ENCODE data around the gene MYO5C.
"Not testable (repeated sequence)": the region's sequence is repeated elsewhere in the genome, so short reads cannot be mapped to it uniquely, and the experiment has no call there.

The MYO5C gene

DNA sequence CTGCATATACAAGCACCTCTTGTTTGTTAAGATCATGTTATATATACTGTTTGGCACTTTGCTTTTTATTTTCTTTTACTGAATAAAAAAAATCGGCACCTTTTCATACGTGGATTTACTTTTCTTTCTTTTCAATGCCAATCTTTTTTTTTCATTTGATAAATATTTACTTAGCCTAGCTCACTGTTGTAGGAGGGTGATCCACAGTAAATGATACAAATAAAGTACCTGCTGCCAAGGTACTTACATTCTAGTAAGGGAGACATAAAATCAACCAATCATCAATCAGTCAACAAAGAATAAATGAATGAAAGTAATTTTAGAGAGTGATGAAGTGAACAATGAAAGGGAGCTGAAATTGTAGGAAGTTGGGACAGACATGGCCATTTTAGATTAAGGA, 122.7 kb downstream of the MYO5C start:
- no peak for TF ChIP-seq CTCF (IDR thresholded peaks at IDR 0.05; ENCODE audit: insufficient read depth, low read length, poor library complexity, severe bottlenecking)
- DNase-seq (ENCODE audit: extremely low read depth, insufficient read length): no peak
- Histone ChIP-seq H3K4me3 (replicated peaks; ENCODE audit: low read depth, low read length) (no peak overlapping the region), H3K27me3 (replicated peaks; ENCODE audit: control insufficient read depth, insufficient read depth, low read length) (no peaks in the 10 kb centered on the region), H3K36me3 (ENCODE audit: control insufficient read depth, insufficient read depth, low read length) (no peaks in the 10 kb centered on the region)

- H3K36me3 ChIP-seq (ENCODE audit: control insufficient read depth, insufficient read depth, low read length): no peaks in the 10 kb centered on the region
- DNase-seq (ENCODE audit: extremely low read depth, insufficient read length): no peak
Observed at GRCh38 chr15:52171807-52172206, 123.8 kb downstream of the MYO5C start.

GRCh38 chr15:52171386-52171785, 124.2 kb downstream of the MYO5C start:
- H3K4me3 ChIP-seq (replicated peaks; ENCODE audit: low read depth, low read length): no peak overlapping the region
- no peaks in the 10 kb centered on the region for H3K36me3 ChIP-seq (ENCODE audit: control insufficient read depth, insufficient read depth, low read length)
- no peaks in the 10 kb centered on the region for H3K27me3 ChIP-seq (replicated peaks; ENCODE audit: control insufficient read depth, insufficient read depth, low read length)
- TF ChIP-seq CTCF (IDR thresholded peaks at IDR 0.05; ENCODE audit: insufficient read depth, low read length, poor library complexity, severe bottlenecking): no peak
- no peak for DNase-seq (ENCODE audit: extremely low read depth, insufficient read length)

More at GRCh38 chr15:52171807-52172206, 123.8 kb downstream of the MYO5C start:
- H3K4me3 ChIP-seq (replicated peaks; ENCODE audit: low read depth, low read length): no peak overlapping the region
- no peak for TF ChIP-seq CTCF (IDR thresholded peaks at IDR 0.05; ENCODE audit: insufficient read depth, low read length, poor library complexity, severe bottlenecking)
- H3K27me3 ChIP-seq (replicated peaks; ENCODE audit: control insufficient read depth, insufficient read depth, low read length): no peaks in the 10 kb centered on the region

- not testable (repeated sequence) for DNase-seq (ENCODE audit: extremely low read depth, insufficient read length); H3K36me3 ChIP-seq (ENCODE audit: control insufficient read depth, insufficient read depth, low read length); H3K4me3 ChIP-seq (replicated peaks; ENCODE audit: low read depth, low read length); H3K27me3 ChIP-seq (replicated peaks; ENCODE audit: control insufficient read depth, insufficient read depth, low read length)
Observed at GRCh38 chr15:52170199-52170598, 125.4 kb downstream of the MYO5C start.

DNA sequence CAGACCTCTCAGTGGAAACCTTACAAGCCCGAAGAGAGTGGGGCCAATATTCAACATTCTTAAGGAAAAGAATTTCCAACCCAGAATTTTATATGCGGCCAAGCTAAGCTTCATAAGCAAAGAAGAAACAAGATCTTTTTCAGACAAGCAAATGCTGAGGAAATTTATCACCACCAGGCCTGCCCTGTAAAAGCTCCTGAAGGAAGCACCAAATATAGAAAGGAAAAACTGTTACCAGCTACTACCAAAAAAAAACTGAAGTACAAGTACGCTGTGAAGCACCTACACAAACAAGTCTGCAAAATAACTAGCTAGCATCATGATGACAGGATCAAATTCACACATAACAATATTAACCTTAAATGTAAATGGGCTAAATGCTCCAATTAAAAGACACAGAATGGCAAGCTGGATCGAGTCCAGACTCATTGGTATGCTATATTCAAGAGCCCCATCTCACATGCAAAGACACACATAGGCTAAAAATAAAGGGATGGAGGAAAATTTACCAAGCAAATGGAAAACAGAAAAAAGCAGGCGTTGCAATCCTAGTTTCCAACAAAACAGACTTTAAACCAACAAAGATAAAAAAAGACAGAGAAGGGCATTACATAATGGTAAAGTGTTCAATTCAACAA, 130.0 kb downstream of the MYO5C start:
- H3K4me3 ChIP-seq (replicated peaks; ENCODE audit: low read depth, low read length); H3K27me3 ChIP-seq (replicated peaks; ENCODE audit: control insufficient read depth, insufficient read depth, low read length); DNase-seq (ENCODE audit: extremely low read depth, insufficient read length); H3K36me3 ChIP-seq (ENCODE audit: control insufficient read depth, insufficient read depth, low read length): not testable (repeated sequence)

DNA sequence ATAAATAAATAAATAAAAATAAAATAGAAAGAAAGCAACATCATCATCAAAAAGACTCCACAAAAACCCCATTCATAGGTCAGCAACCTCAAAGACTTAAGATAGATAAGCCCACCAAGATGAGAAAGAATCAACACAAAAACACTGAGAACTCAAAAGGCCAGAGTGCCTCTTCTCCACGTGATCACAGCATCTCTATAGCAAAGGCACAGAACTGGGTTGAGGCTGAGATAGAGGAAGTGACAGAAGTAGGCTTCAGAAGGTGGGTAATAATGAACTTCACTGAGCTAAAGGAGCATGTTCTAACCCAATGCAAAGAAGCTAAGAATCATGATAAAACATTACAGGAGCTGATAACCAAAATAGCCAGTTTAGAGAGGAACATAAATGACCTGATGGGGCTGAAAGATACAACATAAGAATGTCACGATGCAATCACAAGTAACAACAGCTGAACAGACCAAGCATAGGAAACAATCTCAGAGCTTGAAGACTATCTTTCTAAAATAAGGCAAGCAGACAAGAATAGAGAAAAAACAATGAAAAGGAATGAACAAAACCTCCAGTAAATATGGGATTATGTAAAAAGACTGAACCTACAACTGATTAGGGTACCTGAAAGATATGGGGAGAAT, 130.9 kb downstream of the MYO5C start:
- no peak for TF ChIP-seq CTCF (IDR thresholded peaks at IDR 0.05; ENCODE audit: insufficient read depth, low read length, poor library complexity, severe bottlenecking)
- no peak overlapping the region for H3K4me3 ChIP-seq (replicated peaks; ENCODE audit: low read depth, low read length)
- no peaks in the 10 kb centered on the region for H3K27me3 ChIP-seq (replicated peaks; ENCODE audit: control insufficient read depth, insufficient read depth, low read length)
- H3K36me3 ChIP-seq (ENCODE audit: control insufficient read depth, insufficient read depth, low read length): peaks cover 4% of the 10 kb centered on the region; the same call in 1 of the 2 replicates
- no peak for DNase-seq (ENCODE audit: extremely low read depth, insufficient read length)
